ENCODE data around the gene CFAP100. TPM values are rescaled to one million over a fixed set of nuclear protein-coding genes. Genes with fewer than 3 reads are reported as not detected.

Gene CFAP100
- total RNA-seq, 1 experiment from 2014 or later = not detected

DNA sequence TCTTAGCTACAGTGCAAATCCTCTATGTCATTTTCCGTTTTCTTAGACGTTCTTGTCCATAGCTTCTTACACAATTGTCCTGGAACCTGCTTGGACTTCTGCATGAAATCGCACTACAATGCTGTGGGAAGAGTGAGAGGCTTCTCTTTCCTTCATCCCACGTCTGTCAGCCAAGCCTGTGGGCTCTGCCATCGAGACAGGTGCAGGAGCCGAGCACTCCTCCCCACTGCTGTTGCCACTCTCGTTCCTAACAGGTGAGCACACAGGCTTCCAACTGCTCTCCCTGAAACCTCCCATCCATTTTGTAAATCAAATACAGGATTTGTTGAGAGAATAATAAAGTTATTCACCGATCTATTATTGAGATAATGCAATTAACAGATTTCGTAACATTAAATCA, 57.5 kb downstream of the CFAP100 start:
- intact Hi-C loops (cut with micrococcal nuclease) = no loop called here
- Histone ChIP-seq H3K27ac (ENCODE audit: low read length) (no peak overlapping the region), H3F3A (ENCODE audit: low read length, unreplicated experiment) (no peaks in the 10 kb centered on the region), H3K9me2 (replicated peaks; ENCODE audit: low read length) (no peaks in the 10 kb centered on the region), H3K9me3 (ENCODE audit: low read length) (no peaks in the 10 kb centered on the region), H2AFZ (ENCODE audit: low read length) (no peak overlapping the region), H3K4me2 (ENCODE audit: low read length) (no peak overlapping the region), H3K79me2 (ENCODE audit: low read length) (no peaks in the 10 kb centered on the region), H3K27me3 (ENCODE audit: low read length) (no peaks in the 10 kb centered on the region), H3K9ac (ENCODE audit: low read length) (no peak overlapping the region), H3K4me3 (ENCODE audit: low read length) (no peak overlapping the region), H3K36me3 (ENCODE audit: low read depth, low read length) (peaks cover 5% of the 10 kb centered on the region; the same call in 1 of the 2 replicates), H4K20me1 (ENCODE audit: low read length) (no peaks in the 10 kb centered on the region), H3K4me1 (ENCODE audit: insufficient read depth, low read length) (no peaks in the 10 kb centered on the region)
- POLR2A ChIA-PET (ENCODE audit: unreplicated experiment) = no interaction called here
- ATAC-seq (no peak), DNase-seq (no peak)
- BruUV-seq (replicated peaks) = no TSS peak
- TF ChIP-seq EZH2 (IDR thresholded peaks at IDR 0.05; ENCODE audit: low read length, unreplicated experiment) = no peak
- no peak for TF ChIP-seq EZH2phosphoT487 (IDR thresholded peaks at IDR 0.05; ENCODE audit: borderline replicate concordance, low read length)
- TF ChIP-seq CTCF (conservative IDR thresholded peaks at IDR 0.05; ENCODE audit: low read depth, low read length) = no peak
- CTCF ChIA-PET = interaction anchor here (0.7 kb wide), 1 partner anchor 20 kb away, joined by 8 read pairs; no protein-coding TSS in a partner anchor

DNA sequence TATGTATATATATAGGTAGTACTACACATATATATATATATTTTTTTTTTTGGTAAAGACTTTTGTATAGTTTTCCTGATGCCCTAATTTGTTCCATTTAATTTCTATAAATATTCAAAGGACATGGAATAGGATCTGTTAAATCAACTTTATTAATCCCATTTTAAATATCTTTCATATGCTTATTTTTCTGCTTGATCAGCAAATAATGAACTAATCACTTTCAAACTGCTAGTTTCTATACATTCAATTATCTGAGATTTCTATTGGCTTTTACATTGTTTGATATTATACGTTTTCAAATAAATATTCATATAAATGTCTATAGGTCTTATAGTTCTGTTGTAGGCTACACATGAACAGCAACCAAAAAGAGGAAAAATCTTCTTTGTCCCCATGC, 59.3 kb downstream of the CFAP100 start:
- Histone ChIP-seq H3K79me2 (ENCODE audit: low read length) (no peaks in the 10 kb centered on the region), H3K9me2 (replicated peaks; ENCODE audit: low read length) (no peaks in the 10 kb centered on the region), H3F3A (ENCODE audit: low read length, unreplicated experiment) (no peaks in the 10 kb centered on the region), H3K9ac (ENCODE audit: low read length) (no peak overlapping the region), H3K9me3 (ENCODE audit: low read length) (no peaks in the 10 kb centered on the region), H3K4me2 (ENCODE audit: low read length) (no peak overlapping the region), H3K4me1 (ENCODE audit: insufficient read depth, low read length) (no peaks in the 10 kb centered on the region), H2AFZ (ENCODE audit: low read length) (no peak overlapping the region), H3K4me3 (ENCODE audit: low read length) (no peak overlapping the region), H3K27ac (ENCODE audit: low read length) (no peak overlapping the region), H3K27me3 (ENCODE audit: low read length) (no peaks in the 10 kb centered on the region), H3K36me3 (ENCODE audit: low read depth, low read length) (peaks cover 7% of the 10 kb centered on the region; the same call in 1 of the 2 replicates), H4K20me1 (ENCODE audit: low read length) (no peaks in the 10 kb centered on the region)
- DNase-seq (no peak), ATAC-seq (no peak)
- ChIA-PET CTCF (no interaction called here), POLR2A (ENCODE audit: unreplicated experiment) (no interaction called here)
- BruUV-seq (replicated peaks) = no TSS peak
- TF ChIP-seq EZH2 (IDR thresholded peaks at IDR 0.05; ENCODE audit: low read length, unreplicated experiment) (no peak), CTCF (conservative IDR thresholded peaks at IDR 0.05; ENCODE audit: low read depth, low read length) (no peak), EZH2phosphoT487 (IDR thresholded peaks at IDR 0.05; ENCODE audit: borderline replicate concordance, low read length) (no peak)
- intact Hi-C loops (cut with micrococcal nuclease) = no loop called here

- Histone ChIP-seq H3K36me3 (ENCODE audit: low read depth, low read length) (peaks cover 13% of the 10 kb centered on the region; the same call in 1 of the 2 replicates), H2AFZ (ENCODE audit: low read length) (no peak overlapping the region), H3K4me3 (ENCODE audit: low read length) (no peak overlapping the region), H3K4me1 (ENCODE audit: insufficient read depth, low read length) (no peaks in the 10 kb centered on the region), H3K79me2 (ENCODE audit: low read length) (no peaks in the 10 kb centered on the region), H3K9me2 (replicated peaks; ENCODE audit: low read length) (no peaks in the 10 kb centered on the region), H3F3A (ENCODE audit: low read length, unreplicated experiment) (no peaks in the 10 kb centered on the region), H3K27ac (ENCODE audit: low read length) (no peak overlapping the region), H3K4me2 (ENCODE audit: low read length) (no peak overlapping the region), H3K9me3 (ENCODE audit: low read length) (no peaks in the 10 kb centered on the region), H3K27me3 (ENCODE audit: low read length) (no peaks in the 10 kb centered on the region), H3K9ac (ENCODE audit: low read length) (no peak overlapping the region), H4K20me1 (ENCODE audit: low read length) (no peaks in the 10 kb centered on the region)
- TF ChIP-seq EZH2phosphoT487 (IDR thresholded peaks at IDR 0.05; ENCODE audit: borderline replicate concordance, low read length) (no peak), CTCF (conservative IDR thresholded peaks at IDR 0.05; ENCODE audit: low read depth, low read length) (no peak), EZH2 (IDR thresholded peaks at IDR 0.05; ENCODE audit: low read length, unreplicated experiment) (no peak)
- intact Hi-C loops (cut with micrococcal nuclease) = no loop called here
- ATAC-seq = no peak
- DNase-seq = no peak
- BruUV-seq (replicated peaks) = no TSS peak
- CTCF ChIA-PET = no interaction called here
- POLR2A ChIA-PET (ENCODE audit: unreplicated experiment) = no interaction called here
Observed at GRCh38 chr3:126454437-126455198, 59.9 kb downstream of the CFAP100 start.

Data from PC-3 (cell line).